ENCODE results near the gene FOXQ1. TPM values are rescaled to one million over a fixed set of nuclear protein-coding genes. Genes with fewer than 3 reads are reported as not detected.
A peak's percentile ranks its signal among the peaks of the same experiment; 100 is the strongest.
"Not testable (repeated sequence)": the region's sequence is repeated elsewhere in the genome, so short reads cannot be mapped to it uniquely, and the experiment has no call there.

The FOXQ1 gene
- total RNA-seq, 1 donor from 2014 or later, result 7.5 TPM

- Histone ChIP-seq H3K4me1 (peaks cover 37% of the 10 kb centered on the region), H3K36me3 (no peaks in the 10 kb centered on the region), H3K9me3 (no peaks in the 10 kb centered on the region), H3K27ac (no peak overlapping the region), H3K4me3 (no peak overlapping the region), H3K27me3 (ENCODE audit: low read depth) (peaks cover 26% of the 10 kb centered on the region)
- DNase-seq (no peak), ATAC-seq (no peak)
- TF ChIP-seq CTCF (IDR thresholded peaks at IDR 0.05), result no peak
- intact Hi-C loops (cut with DNase I), result no loop called here
Observed at GRCh38 chr6:1318036-1318435, 6.1 kb downstream of the FOXQ1 start.

- H3K9me3 ChIP-seq; H3K27ac ChIP-seq; ATAC-seq; intact Hi-C loops (cut with DNase I); DNase-seq; H3K4me3 ChIP-seq; H3K36me3 ChIP-seq: not testable (repeated sequence)
- H3K4me1 ChIP-seq, result peaks cover 41% of the 10 kb centered on the region
- peaks cover 25% of the 10 kb centered on the region for H3K27me3 ChIP-seq (ENCODE audit: low read depth)
Observed at GRCh38 chr6:1318584-1318983, 6.7 kb downstream of the FOXQ1 start.

- H3K36me3 ChIP-seq, result no peaks in the 10 kb centered on the region
- ATAC-seq (peak in 1 of 2 donors; percentile 35), DNase-seq (no peak)
- H3K9me3 ChIP-seq, result no peaks in the 10 kb centered on the region
- H3K4me1 ChIP-seq, result peaks cover 47% of the 10 kb centered on the region
- intact Hi-C loops (cut with DNase I), result no loop called here
- H3K4me3 ChIP-seq, result no peak overlapping the region
- no peak for TF ChIP-seq CTCF (IDR thresholded peaks at IDR 0.05)
- no peaks in the 10 kb centered on the region for H3K27me3 ChIP-seq (ENCODE audit: low read depth)
- H3K27ac ChIP-seq, result peak overlapping the region; percentile 19
Observed at GRCh38 chr6:1321738-1322137, 9.8 kb downstream of the FOXQ1 start.

GRCh38 chr6:1322156-1322555, 10.3 kb downstream of the FOXQ1 start:
- DNase-seq (no peak), ATAC-seq (no peak)
- no peak for TF ChIP-seq CTCF (IDR thresholded peaks at IDR 0.05)
- no peak overlapping the region for H3K4me3 ChIP-seq
- H3K27me3 ChIP-seq (ENCODE audit: low read depth), result no peaks in the 10 kb centered on the region
- no peaks in the 10 kb centered on the region for H3K9me3 ChIP-seq
- peak overlapping the region; percentile 19 for H3K27ac ChIP-seq
- intact Hi-C loops (cut with DNase I), result no loop called here
- peaks cover 51% of the 10 kb centered on the region for H3K4me1 ChIP-seq
- H3K36me3 ChIP-seq, result no peaks in the 10 kb centered on the region

- Histone ChIP-seq H3K36me3 (no peaks in the 10 kb centered on the region), H3K4me3 (no peak overlapping the region), H3K9me3 (no peaks in the 10 kb centered on the region), H3K4me1 (peaks cover 51% of the 10 kb centered on the region), H3K27ac (no peak overlapping the region), H3K27me3 (ENCODE audit: low read depth) (no peaks in the 10 kb centered on the region)
- DNase-seq (no peak), ATAC-seq (peak in 1 of 2 donors; percentile 14)
- no peak for TF ChIP-seq CTCF (IDR thresholded peaks at IDR 0.05)
- intact Hi-C loops (cut with DNase I), result no loop called here
Observed at GRCh38 chr6:1322696-1323219, 10.9 kb downstream of the FOXQ1 start.

- intact Hi-C loops (cut with DNase I), result no loop called here
- Histone ChIP-seq H3K9me3 (no peaks in the 10 kb centered on the region), H3K4me3 (no peak overlapping the region), H3K27me3 (ENCODE audit: low read depth) (no peaks in the 10 kb centered on the region), H3K36me3 (no peaks in the 10 kb centered on the region), H3K4me1 (peaks cover 51% of the 10 kb centered on the region), H3K27ac (peak overlapping the region; percentile 56)
- DNase-seq (no peak), ATAC-seq (peak in 1 of 2 donors; percentile 29)
- TF ChIP-seq CTCF (IDR thresholded peaks at IDR 0.05), result no peak
Observed at GRCh38 chr6:1324936-1325335, 13.0 kb downstream of the FOXQ1 start.

All from lower lobe of right lung (tissue), 2 donors.